ENCODE data around the gene SHISAL2B.

Gene SHISAL2B

GRCh38 chr5:64722588-64722987 lies 32.3 kb downstream of the SHISAL2B start:
- Histone ChIP-seq H3K27ac (ENCODE audit: low read length, poor library complexity, severe bottlenecking) (no peak overlapping the region), H2BK120ac (ENCODE audit: low read depth, low read length) (no peak overlapping the region), H3K14ac (ENCODE audit: low read length in 2 of 2) (no peak overlapping the region), H3K36me3 (ENCODE audit: control insufficient read depth in 1 of 2, insufficient read depth in 2 of 2, low read depth in 1 of 2, low read length in 2 of 2) (peaks cover 0 to 66% of the 10 kb centered on the region in 2 experiments), H2AK5ac (ENCODE audit: low read length, severe bottlenecking) (no peak overlapping the region), H3K18ac (ENCODE audit: low read depth in 1 of 2, low read length in 2 of 2) (no peak overlapping the region), H3K27me3 (ENCODE audit: control insufficient read depth in 1 of 2, insufficient read depth in 1 of 2, low read length in 2 of 2) (no peaks in the 10 kb centered on the region), H3K4me3 (ENCODE audit: insufficient read depth in 1 of 2, low read depth in 1 of 2, low read length in 2 of 2) (no peak overlapping the region), H3K4ac (ENCODE audit: low read depth in 1 of 2, low read length in 2 of 2) (no peak overlapping the region), H2BK5ac (ENCODE audit: low read depth, low read length, poor library complexity, severe bottlenecking) (no peak overlapping the region), H3K9me3 (ENCODE audit: control insufficient read depth, low read length) (no peaks in the 10 kb centered on the region), H3K23ac (ENCODE audit: low read length in 2 of 2) (no peak overlapping the region), H4K91ac (ENCODE audit: low read length) (no peak overlapping the region), H2AFZ (ENCODE audit: low read depth, low read length) (no peak overlapping the region), H3K4me1 (ENCODE audit: control insufficient read depth, insufficient read depth, low read depth, low read length) (no peaks in the 10 kb centered on the region), H3K79me1 (replicated peaks; ENCODE audit: low read length, poor library complexity, severe bottlenecking) (peaks cover 1% of the 10 kb centered on the region), H4K8ac (ENCODE audit: low read length) (no peak overlapping the region), H2BK12ac (ENCODE audit: low read length in 2 of 2) (no peak overlapping the region), H3K9ac (ENCODE audit: low read length) (no peak overlapping the region), H2BK15ac (ENCODE audit: low read depth, poor library complexity, severe bottlenecking) (no peak overlapping the region), H3K4me2 (ENCODE audit: low read length, poor library complexity, severe bottlenecking) (no peak overlapping the region)
- WGBS, result 93% methylated on average over 3 of the region's 3 CpGs
- no peak for DNase-seq

- no peak for DNase-seq
- no CpG with 5 or more reads among the region's 2 CpGs for WGBS
- H3K18ac ChIP-seq (ENCODE audit: low read depth in 1 of 2, low read length in 2 of 2), result no peak overlapping the region
Measured at GRCh38 chr5:64727150-64727549, 36.8 kb downstream of the SHISAL2B start.

GRCh38 chr5:64742411-64742810 lies 52.1 kb downstream of the SHISAL2B start:
- Histone ChIP-seq H3K4ac (ENCODE audit: low read depth in 1 of 2, low read length in 2 of 2) (no peak overlapping the region), H2BK120ac (ENCODE audit: low read depth, low read length) (no peak overlapping the region), H3K27me3 (ENCODE audit: control insufficient read depth in 1 of 2, insufficient read depth in 1 of 2, low read length in 2 of 2) (no peaks in the 10 kb centered on the region), H3K18ac (ENCODE audit: low read depth in 1 of 2, low read length in 2 of 2) (no peak overlapping the region), H2AFZ (ENCODE audit: low read depth, low read length) (no peak overlapping the region), H2BK12ac (ENCODE audit: low read length in 2 of 2) (no peak overlapping the region), H3K79me1 (replicated peaks; ENCODE audit: low read length, poor library complexity, severe bottlenecking) (peaks cover 25% of the 10 kb centered on the region), H3K27ac (ENCODE audit: low read length, poor library complexity, severe bottlenecking) (no peak overlapping the region), H3K4me1 (ENCODE audit: control insufficient read depth, insufficient read depth, low read depth, low read length) (no peaks in the 10 kb centered on the region), H3K9me3 (ENCODE audit: control insufficient read depth, low read length) (no peaks in the 10 kb centered on the region), H2AK5ac (ENCODE audit: low read length, severe bottlenecking) (no peak overlapping the region), H3K9ac (ENCODE audit: low read length) (no peak overlapping the region), H3K4me2 (ENCODE audit: low read length, poor library complexity, severe bottlenecking) (no peak overlapping the region), H3K4me3 (ENCODE audit: insufficient read depth in 1 of 2, low read depth in 1 of 2, low read length in 2 of 2) (no peak overlapping the region), H4K8ac (ENCODE audit: low read length) (no peak overlapping the region), H2BK15ac (ENCODE audit: low read depth, poor library complexity, severe bottlenecking) (no peak overlapping the region), H2BK5ac (ENCODE audit: low read depth, low read length, poor library complexity, severe bottlenecking) (no peak overlapping the region), H3K36me3 (ENCODE audit: control insufficient read depth in 1 of 2, insufficient read depth in 2 of 2, low read depth in 1 of 2, low read length in 2 of 2) (peaks cover 0 to 46% of the 10 kb centered on the region in 2 experiments), H3K14ac (ENCODE audit: low read length in 2 of 2) (no peak overlapping the region), H4K91ac (ENCODE audit: low read length) (no peak overlapping the region), H3K23ac (ENCODE audit: low read length in 2 of 2) (no peak overlapping the region)
- no peak for DNase-seq
- no CpG with 5 or more reads among the region's 1 CpG for WGBS

More at GRCh38 chr5:64727150-64727549, 36.8 kb downstream of the SHISAL2B start:
- H3K27me3 ChIP-seq (ENCODE audit: control insufficient read depth in 1 of 2, insufficient read depth in 1 of 2, low read length in 2 of 2), result no peaks in the 10 kb centered on the region
- H3K9ac ChIP-seq (ENCODE audit: low read length), result no peak overlapping the region
- H3K27ac ChIP-seq (ENCODE audit: low read length, poor library complexity, severe bottlenecking), result no peak overlapping the region
- no peak overlapping the region for H3K4me3 ChIP-seq (ENCODE audit: insufficient read depth in 1 of 2, low read depth in 1 of 2, low read length in 2 of 2)
- H2BK15ac ChIP-seq (ENCODE audit: low read depth, poor library complexity, severe bottlenecking), result no peak overlapping the region
- H3K23ac ChIP-seq (ENCODE audit: low read length in 2 of 2), result no peak overlapping the region
- H2BK12ac ChIP-seq (ENCODE audit: low read length in 2 of 2), result no peak overlapping the region
- no peak overlapping the region for H2AK5ac ChIP-seq (ENCODE audit: low read length, severe bottlenecking)
- no peak overlapping the region for H3K4me2 ChIP-seq (ENCODE audit: low read length, poor library complexity, severe bottlenecking)
- H2BK120ac ChIP-seq (ENCODE audit: low read depth, low read length), result no peak overlapping the region
- no peak overlapping the region for H3K4ac ChIP-seq (ENCODE audit: low read depth in 1 of 2, low read length in 2 of 2)
- no peak overlapping the region for H4K91ac ChIP-seq (ENCODE audit: low read length)
- H3K79me1 ChIP-seq (replicated peaks; ENCODE audit: low read length, poor library complexity, severe bottlenecking), result peaks cover 11% of the 10 kb centered on the region
- no peak overlapping the region for H2AFZ ChIP-seq (ENCODE audit: low read depth, low read length)
- peaks cover 0 to 68% of the 10 kb centered on the region in 2 experiments for H3K36me3 ChIP-seq (ENCODE audit: control insufficient read depth in 1 of 2, insufficient read depth in 2 of 2, low read depth in 1 of 2, low read length in 2 of 2)
- no peak overlapping the region for H4K8ac ChIP-seq (ENCODE audit: low read length)
- no peaks in the 10 kb centered on the region for H3K9me3 ChIP-seq (ENCODE audit: control insufficient read depth, low read length)
- no peak overlapping the region for H3K14ac ChIP-seq (ENCODE audit: low read length in 2 of 2)
- H2BK5ac ChIP-seq (ENCODE audit: low read depth, low read length, poor library complexity, severe bottlenecking), result no peak overlapping the region
- no peaks in the 10 kb centered on the region for H3K4me1 ChIP-seq (ENCODE audit: control insufficient read depth, insufficient read depth, low read depth, low read length)

- Histone ChIP-seq H3K9ac (ENCODE audit: low read length) (no peak overlapping the region), H2BK5ac (ENCODE audit: low read depth, low read length, poor library complexity, severe bottlenecking) (no peak overlapping the region), H2AFZ (ENCODE audit: low read depth, low read length) (no peak overlapping the region), H3K4me2 (ENCODE audit: low read length, poor library complexity, severe bottlenecking) (no peak overlapping the region), H3K18ac (ENCODE audit: low read depth in 1 of 2, low read length in 2 of 2) (no peak overlapping the region), H3K4me1 (ENCODE audit: control insufficient read depth, insufficient read depth, low read depth, low read length) (no peaks in the 10 kb centered on the region), H2AK5ac (ENCODE audit: low read length, severe bottlenecking) (no peak overlapping the region), H3K9me3 (ENCODE audit: control insufficient read depth, low read length) (no peaks in the 10 kb centered on the region), H3K27me3 (ENCODE audit: control insufficient read depth in 1 of 2, insufficient read depth in 1 of 2, low read length in 2 of 2) (no peaks in the 10 kb centered on the region), H3K27ac (ENCODE audit: low read length, poor library complexity, severe bottlenecking) (no peak overlapping the region), H3K14ac (ENCODE audit: low read length in 2 of 2) (no peak overlapping the region), H4K8ac (ENCODE audit: low read length) (no peak overlapping the region), H3K23ac (ENCODE audit: low read length in 2 of 2) (no peak overlapping the region), H2BK12ac (ENCODE audit: low read length in 2 of 2) (no peak overlapping the region), H3K79me1 (replicated peaks; ENCODE audit: low read length, poor library complexity, severe bottlenecking) (peaks cover 23% of the 10 kb centered on the region), H3K4ac (ENCODE audit: low read depth in 1 of 2, low read length in 2 of 2) (no peak overlapping the region), H3K4me3 (ENCODE audit: insufficient read depth in 1 of 2, low read depth in 1 of 2, low read length in 2 of 2) (no peak overlapping the region), H3K36me3 (ENCODE audit: control insufficient read depth in 1 of 2, insufficient read depth in 2 of 2, low read depth in 1 of 2, low read length in 2 of 2) (peaks cover 0 to 44% of the 10 kb centered on the region in 2 experiments), H2BK15ac (ENCODE audit: low read depth, poor library complexity, severe bottlenecking) (no peak overlapping the region), H2BK120ac (ENCODE audit: low read depth, low read length) (no peak overlapping the region), H4K91ac (ENCODE audit: low read length) (no peak overlapping the region)
- DNase-seq, result peak; percentile 14
Measured at GRCh38 chr5:64742821-64743220, 52.5 kb downstream of the SHISAL2B start.
